ENCODE data around the gene IYD.
"Not testable (repeated sequence)": the region's sequence is repeated elsewhere in the genome, so short reads cannot be mapped to it uniquely, and the experiment has no call there.

The IYD gene

GRCh38 chr6:150435832-150436231 is 67.0 kb downstream of the IYD start:
- no peak for DNase-seq

GRCh38 chr6:150439373-150439772 is 70.6 kb downstream of the IYD start:
- no peak for DNase-seq

- DNase-seq = no peak
These were observed 74.8 kb downstream of the IYD start for GRCh38 chr6:150443621-150444020.

- DNase-seq = no peak
These were observed 75.5 kb downstream of the IYD start for GRCh38 chr6:150444308-150444707.

- no peak for DNase-seq
These were observed 76.7 kb downstream of the IYD start for GRCh38 chr6:150445486-150445885.

- no peak for DNase-seq
These were observed 79.4 kb downstream of the IYD start for GRCh38 chr6:150448221-150448620.

- DNase-seq = not testable (repeated sequence)
These were observed 80.2 kb downstream of the IYD start for GRCh38 chr6:150449055-150449454.

- DNase-seq = no peak
These were observed 82.1 kb downstream of the IYD start for GRCh38 chr6:150450918-150451317.

GRCh38 chr6:150451807-150452427 is 83.1 kb downstream of the IYD start:
- no peak for DNase-seq

GRCh38 chr6:150452428-150453243 is 83.8 kb downstream of the IYD start:
- peak; percentile 57 for DNase-seq

- no peak for DNase-seq
These were observed 84.5 kb downstream of the IYD start for GRCh38 chr6:150453357-150453756.

All from femur (tissue), 1 donor.